Measurements from ENCODE around the gene RAB31.

Gene RAB31

GRCh38 chr18:9714266-9715087 is 6.4 kb downstream of the RAB31 start:
- DNase-seq: no peak

GRCh38 chr18:9715088-9715343 is 6.9 kb downstream of the RAB31 start:
- DNase-seq: no peak

- no peak for DNase-seq
Observed at GRCh38 chr18:9715978-9716774, 8.1 kb downstream of the RAB31 start.

GRCh38 chr18:9716780-9717563 is 8.9 kb downstream of the RAB31 start:
- no peak for DNase-seq

- no peak for DNase-seq
Observed at GRCh38 chr18:9719421-9719981, 11.4 kb downstream of the RAB31 start.

GRCh38 chr18:9720327-9720726 is 12.2 kb downstream of the RAB31 start:
- no peak for DNase-seq

- DNase-seq: no peak
Observed at GRCh38 chr18:9721893-9722550, 13.9 kb downstream of the RAB31 start.

- DNase-seq: no peak
Observed at GRCh38 chr18:9722691-9723090, 14.6 kb downstream of the RAB31 start.

GRCh38 chr18:9724797-9725585 is 16.9 kb downstream of the RAB31 start:
- DNase-seq: no peak

GRCh38 chr18:9726175-9726574 is 18.1 kb downstream of the RAB31 start:
- no peak for DNase-seq

GRCh38 chr18:9726936-9727335 is 18.8 kb downstream of the RAB31 start:
- no peak for DNase-seq

GRCh38 chr18:9730786-9731185 is 22.7 kb downstream of the RAB31 start:
- no peak for DNase-seq

- DNase-seq: no peak
Observed at GRCh38 chr18:9731380-9731779, 23.3 kb downstream of the RAB31 start.

- no peak for DNase-seq
Observed at GRCh38 chr18:9732031-9732430, 23.9 kb downstream of the RAB31 start.

GRCh38 chr18:9734189-9734588 is 26.1 kb downstream of the RAB31 start:
- DNase-seq: no peak

GRCh38 chr18:9735238-9735637 is 27.1 kb downstream of the RAB31 start:
- no peak for DNase-seq

GRCh38 chr18:9735879-9736278 is 27.8 kb downstream of the RAB31 start:
- DNase-seq: no peak

- no peak for DNase-seq
Observed at GRCh38 chr18:9736286-9736835, 28.3 kb downstream of the RAB31 start.

- no peak for DNase-seq
Observed at GRCh38 chr18:9737006-9737405, 28.9 kb downstream of the RAB31 start.

GRCh38 chr18:9737472-9738121 is 29.5 kb downstream of the RAB31 start:
- no peak for DNase-seq

Data from cortex of kidney (tissue), 1 donor.